GM18526 (cell line): Measurements from ENCODE around the gene CYP8B1.

Experiments used
- POLR2A ChIP-seq: IDR thresholded peaks from 3 replicates; pipeline ENCODE4 v1.6.1; 2011; ENCODE audit not compliant: insufficient read length; ENCODE audit errors: extremely low read depth

CYP8B1 gene

DNA sequence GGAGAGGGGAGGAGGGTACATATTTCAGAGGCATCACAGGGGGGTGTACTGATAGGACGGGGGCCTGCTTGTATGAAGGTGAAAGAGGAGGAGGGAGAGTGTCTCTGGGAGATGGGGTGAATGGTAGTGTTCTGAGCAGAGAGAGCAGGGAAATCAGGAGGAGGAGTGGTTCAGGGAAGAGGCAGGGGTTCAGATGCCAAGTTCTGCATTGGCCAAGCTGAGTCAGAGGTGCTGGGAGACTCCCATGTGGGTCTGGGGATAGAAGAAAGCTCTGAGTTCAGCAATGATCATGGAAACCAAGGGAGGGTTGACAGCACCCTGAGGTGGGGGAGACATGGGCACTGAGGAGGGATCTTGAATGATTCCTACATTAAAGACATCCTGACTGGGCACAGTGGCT is 3.0 kb downstream of the CYP8B1 start:
- TF ChIP-seq POLR2A, result no peak

GRCh38 chr3:42871592-42872196 is 4.0 kb downstream of the CYP8B1 start:
- TF ChIP-seq POLR2A, result no peak

- no peak for TF ChIP-seq POLR2A
These were observed 6.8 kb downstream of the CYP8B1 start for GRCh38 chr3:42868841-42869240.

DNA sequence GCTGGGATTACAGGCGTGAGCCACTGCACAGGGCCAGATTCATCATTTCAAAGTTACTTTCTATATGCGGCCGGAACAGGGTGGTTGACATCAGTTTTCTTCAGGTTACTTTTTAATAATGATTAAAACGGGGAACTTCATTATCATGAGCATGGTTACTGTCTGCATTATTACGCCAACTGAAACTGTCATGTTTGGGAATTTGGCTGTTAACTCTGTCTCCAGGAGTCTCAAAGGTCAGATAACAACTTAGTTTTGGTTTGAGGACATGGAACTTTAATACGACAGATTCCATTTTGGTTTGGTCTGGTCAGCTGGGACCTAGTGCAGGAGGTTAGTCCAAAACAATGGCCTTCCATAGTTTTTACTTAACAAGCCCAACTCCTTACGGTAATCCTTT is 8.5 kb downstream of the CYP8B1 start:
- TF ChIP-seq POLR2A, result no peak

GRCh38 chr3:42865256-42865655 is 10.4 kb downstream of the CYP8B1 start:
- TF ChIP-seq POLR2A, result no peak

DNA sequence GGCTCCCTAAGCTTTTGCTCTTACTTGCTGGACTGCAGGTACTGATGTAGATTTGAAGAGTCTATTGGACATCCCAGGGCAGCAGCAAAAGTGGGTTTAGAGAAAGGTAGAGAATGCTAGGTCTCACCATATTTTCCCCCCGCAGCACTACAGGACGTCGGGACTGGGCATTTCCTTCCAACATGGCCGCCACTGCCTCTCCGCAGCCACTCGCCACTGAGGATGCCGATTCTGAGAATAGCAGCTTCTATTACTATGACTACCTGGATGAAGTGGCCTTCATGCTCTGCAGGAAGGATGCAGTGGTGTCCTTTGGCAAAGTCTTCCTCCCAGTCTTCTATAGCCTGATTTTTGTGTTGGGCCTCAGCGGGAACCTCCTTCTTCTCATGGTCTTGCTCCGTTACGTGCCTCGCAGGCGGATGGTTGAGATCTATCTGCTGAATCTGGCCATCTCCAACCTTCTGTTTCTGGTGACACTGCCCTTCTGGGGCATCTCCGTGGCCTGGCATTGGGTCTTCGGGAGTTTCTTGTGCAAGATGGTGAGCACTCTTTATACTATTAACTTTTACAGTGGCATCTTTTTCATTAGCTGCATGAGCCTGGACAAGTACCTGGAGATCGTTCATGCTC is 11.2 kb downstream of the CYP8B1 start:
- no peak for TF ChIP-seq POLR2A

GRCh38 chr3:42856544-42856943 is 19.1 kb downstream of the CYP8B1 start:
- TF ChIP-seq POLR2A, result no peak

- no peak for TF ChIP-seq POLR2A
These were observed 19.9 kb downstream of the CYP8B1 start for GRCh38 chr3:42855547-42856380.

DNA sequence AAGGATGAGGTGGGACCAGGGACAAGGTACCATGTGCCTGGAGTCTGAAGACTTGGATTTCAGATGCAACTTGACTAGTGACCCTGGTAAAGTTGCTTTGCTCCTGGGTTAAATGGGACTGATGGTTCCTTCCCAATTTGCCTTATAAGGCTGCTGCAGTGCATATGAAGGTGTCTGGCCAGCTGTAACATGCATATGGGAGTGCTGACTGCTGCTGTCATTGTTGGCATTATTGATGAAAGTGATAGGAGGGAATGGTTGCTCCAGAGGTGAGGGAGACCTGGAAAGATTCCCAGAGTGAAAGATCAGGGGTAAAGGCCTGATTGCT is 20.5 kb downstream of the CYP8B1 start:
- no peak for TF ChIP-seq POLR2A

DNA sequence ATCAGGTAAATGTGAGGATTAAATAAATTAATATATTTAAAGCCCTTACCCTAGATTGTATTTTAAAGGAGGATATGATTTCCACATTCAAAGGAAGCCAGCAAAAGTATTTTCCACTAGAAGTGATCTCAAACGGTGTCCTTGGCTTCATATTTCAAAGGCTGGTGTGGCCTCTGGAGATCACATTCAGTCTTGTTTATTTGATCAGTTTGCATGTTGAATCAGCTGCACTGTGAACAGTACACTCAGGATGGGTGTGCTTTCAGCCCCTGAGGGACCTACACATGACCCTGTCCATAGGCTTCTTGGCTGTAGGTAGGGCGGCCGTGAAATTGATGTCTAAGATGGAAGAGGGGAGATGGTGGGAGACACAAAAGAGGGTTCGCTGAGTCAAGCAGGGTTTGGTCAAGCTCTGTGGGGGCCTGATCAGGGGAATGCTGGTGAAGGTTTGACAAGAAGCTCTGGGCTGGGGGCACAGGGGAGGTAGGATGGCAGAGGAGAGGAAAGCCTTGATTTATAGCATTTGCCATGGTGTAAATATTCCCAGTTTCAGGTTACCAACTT is 21.9 kb downstream of the CYP8B1 start:
- TF ChIP-seq POLR2A, result no peak

- TF ChIP-seq POLR2A, result no peak
These were observed 22.6 kb downstream of the CYP8B1 start for GRCh38 chr3:42853056-42853455.

- no peak for TF ChIP-seq POLR2A
These were observed 23.2 kb downstream of the CYP8B1 start for GRCh38 chr3:42852441-42852840.

DNA sequence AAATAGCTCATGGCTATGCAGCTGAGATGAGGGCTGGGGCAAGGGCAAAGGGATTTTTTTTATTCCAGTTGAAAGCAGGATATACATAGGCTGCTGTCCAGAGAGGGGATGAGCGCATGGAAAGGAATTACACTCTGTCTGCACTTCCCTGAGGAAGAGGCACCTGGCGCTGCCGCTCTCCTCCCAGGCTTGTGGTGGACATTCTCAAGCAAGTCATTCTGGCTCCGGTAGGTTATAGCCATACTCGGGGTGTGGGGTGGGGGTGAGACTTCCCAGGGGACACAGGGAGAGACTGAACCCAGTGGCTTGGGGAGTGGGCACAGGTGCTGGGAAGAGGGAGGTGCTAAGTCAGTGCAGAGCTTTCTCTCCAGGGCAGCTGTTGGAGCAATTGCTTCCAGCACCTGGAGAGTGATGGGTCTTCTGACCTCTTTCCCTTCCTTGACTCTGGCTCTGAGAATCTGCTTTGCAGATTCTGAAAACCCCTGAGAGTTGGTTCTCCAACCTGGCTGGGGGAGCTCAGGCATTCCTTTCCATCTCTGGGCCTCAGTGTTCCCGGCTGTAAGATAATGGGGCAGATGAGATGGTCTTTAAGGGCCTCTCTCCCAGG is 24.3 kb downstream of the CYP8B1 start:
- no peak for TF ChIP-seq POLR2A

DNA sequence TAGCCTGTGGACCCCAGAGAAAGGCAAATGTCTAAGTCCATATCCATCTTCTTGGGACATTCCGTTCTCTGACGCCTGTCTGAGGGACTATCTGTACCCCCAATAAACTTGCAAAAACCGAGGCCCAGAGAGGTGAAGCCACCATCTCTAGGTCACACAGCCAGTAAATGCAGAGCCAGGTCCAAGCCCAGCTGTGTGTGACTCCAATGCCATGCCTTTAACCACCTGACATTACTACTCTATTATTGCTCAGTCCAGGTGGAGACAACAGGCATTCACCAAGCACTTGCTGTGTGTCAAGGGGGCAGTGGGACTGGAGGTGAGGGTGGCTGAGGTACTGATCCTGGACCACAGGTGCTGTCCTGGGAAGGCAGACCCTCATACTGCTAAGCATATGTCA is 25.4 kb downstream of the CYP8B1 start:
- TF ChIP-seq POLR2A, result no peak

DNA sequence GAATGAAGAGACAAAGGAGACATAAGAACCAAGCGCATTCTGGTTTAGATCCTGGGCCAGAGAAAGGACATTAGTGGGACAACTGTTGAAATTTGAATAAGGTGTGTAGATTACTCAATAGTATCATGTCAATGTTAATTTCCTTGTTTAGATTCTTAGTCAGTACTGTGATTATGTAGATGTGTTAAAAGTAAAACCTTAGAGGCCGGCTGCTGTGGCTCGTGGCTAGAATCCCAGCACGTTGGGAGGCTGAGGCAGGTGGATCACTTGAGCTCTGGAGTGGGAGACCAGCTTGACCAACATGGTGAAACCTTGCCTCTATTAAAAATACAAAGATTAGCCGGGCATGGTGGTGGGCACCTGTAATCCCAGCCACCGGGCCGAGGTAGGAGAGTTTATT is 26.7 kb downstream of the CYP8B1 start:
- no peak for TF ChIP-seq POLR2A

DNA sequence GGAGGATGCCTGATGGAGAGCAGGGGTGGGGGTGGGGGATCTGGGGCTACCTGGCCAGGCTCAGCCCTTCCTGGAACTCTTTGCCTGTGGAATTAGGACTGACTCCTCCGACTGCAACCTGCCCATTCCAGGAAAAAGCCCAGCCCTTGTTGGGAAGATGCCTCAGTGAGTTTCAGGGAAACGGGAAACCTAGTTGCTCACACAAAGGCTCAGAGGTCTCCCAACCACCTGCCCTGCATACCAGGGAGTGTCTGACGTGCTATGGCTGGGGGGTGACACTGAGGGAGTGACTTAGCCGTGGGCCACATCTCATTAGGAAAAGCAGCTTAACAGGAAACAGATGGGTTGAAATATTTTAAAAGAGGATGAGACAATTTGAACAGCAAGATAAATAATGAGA is 27.9 kb downstream of the CYP8B1 start:
- no peak for TF ChIP-seq POLR2A
